GM19438 (cell line): ENCODE results near the gene CYP1B1.

Experiments used
- ATAC-seq: cut with Tn5 transposase; IDR thresholded peaks from one replicate; pipeline ENCODE4 v1.9.1; 2021; ENCODE audit warnings: low read depth; ENCODE audit not compliant: unreplicated experiment

The CYP1B1 gene

DNA sequence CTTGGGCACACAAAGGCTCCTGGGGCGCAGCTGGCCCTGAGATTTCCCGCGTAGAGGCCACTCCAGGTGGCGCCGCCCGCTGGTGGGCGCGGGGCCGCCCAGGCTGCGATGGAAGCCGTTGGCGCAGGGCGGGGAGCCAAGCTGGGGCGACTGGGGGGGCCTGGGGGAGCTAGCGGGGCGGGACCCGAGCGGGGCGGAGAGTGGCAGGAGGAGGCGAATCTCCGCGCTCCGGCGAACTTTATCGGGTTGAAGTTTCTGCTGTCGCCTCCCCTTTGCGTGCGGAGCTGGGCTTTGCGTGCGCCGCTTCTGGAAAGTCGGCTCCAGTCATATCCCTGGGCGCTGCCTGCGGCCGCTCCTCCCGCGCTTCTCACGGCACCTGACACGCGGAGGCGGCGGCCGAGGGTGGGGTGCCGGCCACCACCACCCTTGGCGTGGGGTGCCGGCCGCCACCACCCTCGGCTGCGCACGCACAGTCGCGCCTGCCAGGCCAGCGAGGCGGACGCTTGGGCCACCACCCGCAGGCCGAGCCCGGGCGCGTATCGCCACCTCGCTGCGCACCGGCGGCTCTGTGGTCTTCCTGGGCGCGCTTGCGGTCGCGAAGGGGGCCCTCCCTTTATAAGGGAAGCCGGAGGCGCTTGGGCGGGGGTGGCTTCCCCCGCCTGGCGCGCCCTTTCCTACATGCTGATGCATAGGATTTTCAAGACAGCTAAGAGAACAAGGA is 919 bp upstream of the CYP1B1 start:
- ATAC-seq, result peak; percentile 41

DNA sequence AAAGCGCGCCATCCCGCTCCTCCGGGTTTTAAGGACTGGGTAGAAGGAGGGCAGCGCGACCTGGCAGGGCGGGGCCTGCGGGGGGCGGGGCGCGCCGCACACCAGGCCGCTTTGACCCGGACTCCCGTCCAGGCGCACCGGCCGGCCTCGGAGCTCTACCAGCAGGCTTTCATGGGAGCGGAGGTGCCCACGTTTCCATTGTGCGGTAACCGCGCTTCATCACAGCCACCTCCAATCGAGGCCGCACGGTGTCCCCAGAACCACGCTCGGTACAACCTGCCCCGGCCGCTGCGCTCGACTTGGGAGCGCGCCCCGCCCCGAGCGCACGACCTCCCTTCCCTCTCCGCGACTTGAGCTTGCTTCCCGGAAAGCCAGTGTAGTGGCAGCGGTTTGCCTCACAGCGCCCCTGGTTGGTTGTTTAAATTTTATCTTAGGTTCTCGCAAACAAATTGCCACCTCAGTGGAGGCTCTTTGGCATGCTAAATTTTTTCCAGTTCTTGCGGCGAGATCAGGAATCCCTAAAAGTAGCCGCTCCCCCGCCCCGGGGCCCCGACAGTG is 280 bp upstream of the CYP1B1 start:
- ATAC-seq, result peak; percentile 41

DNA sequence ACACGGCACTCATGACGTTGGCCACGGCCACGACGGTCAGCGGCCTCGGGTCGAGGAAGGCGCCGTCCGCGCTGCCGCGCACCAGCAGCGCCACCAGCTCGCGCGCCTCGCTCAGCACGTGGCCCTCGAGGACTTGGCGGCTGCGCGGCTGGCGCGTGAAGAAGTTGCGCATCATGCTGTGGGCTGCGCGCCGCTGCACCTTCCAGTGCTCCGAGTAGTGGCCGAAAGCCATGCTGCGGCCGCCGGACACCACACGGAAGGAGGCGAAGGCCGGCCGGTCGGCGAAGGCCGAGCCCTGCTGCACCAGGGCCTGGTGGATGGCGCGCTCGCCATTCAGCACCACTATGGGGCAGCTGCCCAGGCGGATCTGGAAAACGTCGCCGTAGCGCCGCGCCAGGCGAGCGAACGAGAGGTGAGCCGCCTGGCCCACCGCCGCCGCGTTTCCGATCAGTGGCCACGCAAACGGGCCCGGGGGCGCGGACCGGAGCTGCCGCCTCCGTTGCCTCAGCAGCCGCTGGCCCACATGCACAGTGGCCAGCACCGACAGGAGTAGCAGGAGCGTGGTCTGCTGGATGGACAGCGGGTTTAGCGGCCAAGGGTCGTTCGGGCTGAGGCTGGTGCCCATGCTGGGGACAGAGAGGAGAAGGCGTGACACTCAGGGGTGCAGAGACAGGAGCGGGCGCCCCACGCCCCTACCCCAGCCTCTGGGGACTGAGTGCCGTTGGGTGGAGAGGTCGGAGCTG is 1.0 kb downstream of the CYP1B1 start:
- ATAC-seq, result no peak

DNA sequence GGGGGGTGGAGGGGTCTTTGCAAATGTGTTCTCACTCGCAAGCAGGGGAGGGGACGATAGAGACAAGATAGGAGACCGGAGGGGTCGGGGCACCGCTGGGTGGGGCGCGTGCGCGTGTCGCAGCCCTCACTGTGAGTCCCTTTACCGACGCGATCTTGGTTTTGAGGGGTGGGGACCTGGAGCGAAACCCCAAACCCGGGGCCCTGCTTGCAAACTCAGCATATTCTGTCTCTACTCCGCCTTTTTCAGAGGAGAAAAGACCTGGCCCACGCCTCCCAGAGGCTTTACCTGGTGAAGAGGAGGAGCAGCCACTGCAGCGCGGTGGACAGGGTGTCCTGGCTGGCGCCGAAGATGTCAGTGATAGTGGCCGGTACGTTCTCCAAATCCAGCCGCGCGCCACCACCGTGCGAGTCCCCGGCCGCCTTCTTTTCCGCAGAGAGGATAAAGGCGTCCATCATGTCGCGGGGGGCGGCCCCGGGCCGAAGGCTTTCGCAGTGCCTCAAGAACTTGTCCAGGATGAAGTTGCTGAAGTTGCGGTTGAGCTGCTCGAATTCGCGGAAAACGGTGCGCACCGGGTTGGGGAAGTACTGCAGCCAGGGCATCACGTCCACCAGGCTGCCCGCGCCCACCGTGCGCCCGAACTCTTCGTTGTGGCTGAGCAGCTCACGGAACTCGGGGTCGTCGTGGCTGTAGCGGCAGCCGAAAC is 1.7 kb downstream of the CYP1B1 start:
- ATAC-seq, result no peak

DNA sequence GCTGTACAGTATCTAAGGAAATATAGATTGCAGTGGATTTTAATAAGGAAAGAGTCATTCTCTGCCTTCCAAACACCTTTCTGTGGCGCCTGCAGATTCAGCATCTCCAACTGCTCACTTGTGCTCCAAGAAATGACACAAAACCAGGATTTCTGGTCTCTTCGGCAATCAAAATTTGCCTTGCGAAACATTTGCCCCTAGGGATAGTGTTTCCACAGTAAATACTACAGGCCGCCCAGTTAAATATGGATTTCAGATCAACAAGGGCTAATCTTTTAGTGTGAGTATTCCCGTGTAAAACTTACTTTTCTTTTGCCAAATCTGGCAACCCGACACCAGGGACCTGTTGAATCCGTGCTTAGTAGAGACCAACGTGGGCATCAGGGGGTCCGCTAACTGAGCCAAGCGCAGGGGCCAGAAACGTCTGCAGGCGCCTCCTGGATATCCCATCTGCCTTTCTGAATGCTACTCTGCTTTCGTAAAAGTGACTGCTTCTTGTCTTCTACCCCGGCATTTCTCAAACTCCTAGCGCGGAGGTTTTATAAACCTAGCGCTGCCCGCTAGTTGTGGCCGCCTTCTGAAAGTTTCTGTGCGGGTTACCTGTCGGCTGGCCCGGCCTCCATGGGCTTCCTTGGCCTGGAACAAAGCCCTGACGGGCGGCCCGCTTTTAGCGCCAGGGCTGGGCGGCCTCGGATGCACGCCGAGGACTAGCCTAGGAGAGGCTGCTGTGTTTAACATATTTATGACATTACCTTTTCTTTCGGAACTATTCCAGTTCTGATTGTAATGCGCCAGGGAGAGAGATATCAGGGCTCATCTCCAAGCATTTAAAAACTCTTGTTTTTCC is 2.5 kb downstream of the CYP1B1 start:
- no peak for ATAC-seq

DNA sequence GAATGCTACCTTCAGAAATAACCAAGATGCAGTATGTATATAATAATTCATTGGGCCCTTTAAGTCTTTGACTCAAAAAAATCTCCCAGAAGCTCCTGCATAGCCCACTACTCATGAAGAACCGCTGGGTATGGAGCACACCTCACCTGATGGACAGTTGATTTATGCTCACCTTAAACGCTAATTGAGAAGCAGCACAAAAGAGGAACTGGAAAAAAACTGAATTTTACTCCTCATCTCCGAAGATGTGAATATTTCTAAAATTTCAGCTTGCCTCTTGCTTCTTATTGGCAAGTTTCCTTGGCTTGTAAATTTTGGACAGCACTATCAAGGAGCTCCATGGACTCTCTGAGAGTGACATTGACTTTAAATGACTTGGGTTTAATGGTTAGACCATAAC is 5.5 kb downstream of the CYP1B1 start:
- no peak for ATAC-seq

DNA sequence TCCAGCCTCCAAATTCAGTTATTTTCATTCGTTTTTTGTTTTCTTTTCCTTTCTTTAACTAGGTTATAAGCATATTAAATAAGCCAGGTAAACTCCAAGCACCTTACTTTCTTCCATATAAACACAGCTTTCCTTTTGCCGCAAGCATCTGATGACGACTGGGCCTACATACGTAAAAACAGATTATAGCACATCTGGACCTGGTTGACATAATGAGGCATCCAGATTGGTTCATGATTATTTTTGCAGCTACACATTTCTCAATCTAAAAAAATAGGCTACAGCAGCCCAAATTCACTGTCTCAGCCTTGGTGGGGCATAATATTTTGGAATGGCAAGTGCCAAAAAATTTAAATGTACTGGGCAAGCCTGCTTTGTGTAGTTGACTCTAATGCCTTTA is 7.7 kb downstream of the CYP1B1 start:
- no peak for ATAC-seq

DNA sequence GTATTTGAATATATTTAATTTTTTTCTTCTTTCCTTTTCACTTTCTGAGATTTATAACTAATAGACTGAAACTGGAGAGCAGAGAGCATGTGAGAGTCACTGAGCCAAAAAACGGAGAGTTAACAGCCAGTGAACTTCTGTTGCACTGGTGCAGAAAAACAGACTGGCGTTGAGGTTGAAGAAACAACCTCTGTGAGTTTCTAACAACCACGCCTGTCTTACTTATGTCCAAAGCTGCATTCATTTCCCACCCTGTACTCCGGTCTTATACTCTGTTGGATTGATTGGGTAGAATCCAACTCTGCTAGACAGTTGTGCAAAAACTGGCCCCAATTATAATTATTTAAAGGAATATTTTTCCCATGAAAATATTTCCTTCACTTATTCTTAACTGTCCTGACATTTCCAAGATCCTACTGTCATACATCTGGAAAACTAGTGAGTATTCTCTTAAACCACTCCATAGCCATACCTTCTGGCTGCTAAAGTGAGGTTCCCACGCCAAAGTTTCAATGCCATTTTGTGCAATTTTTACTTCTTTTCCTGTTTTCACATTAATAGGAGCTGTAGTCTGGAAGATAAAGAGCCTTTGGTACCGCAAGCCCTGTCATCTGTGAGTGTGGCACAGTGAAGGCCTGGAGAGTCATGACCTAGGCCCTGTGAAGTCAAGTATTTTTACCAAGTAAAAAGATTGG is 9.4 kb downstream of the CYP1B1 start:
- ATAC-seq, result no peak

DNA sequence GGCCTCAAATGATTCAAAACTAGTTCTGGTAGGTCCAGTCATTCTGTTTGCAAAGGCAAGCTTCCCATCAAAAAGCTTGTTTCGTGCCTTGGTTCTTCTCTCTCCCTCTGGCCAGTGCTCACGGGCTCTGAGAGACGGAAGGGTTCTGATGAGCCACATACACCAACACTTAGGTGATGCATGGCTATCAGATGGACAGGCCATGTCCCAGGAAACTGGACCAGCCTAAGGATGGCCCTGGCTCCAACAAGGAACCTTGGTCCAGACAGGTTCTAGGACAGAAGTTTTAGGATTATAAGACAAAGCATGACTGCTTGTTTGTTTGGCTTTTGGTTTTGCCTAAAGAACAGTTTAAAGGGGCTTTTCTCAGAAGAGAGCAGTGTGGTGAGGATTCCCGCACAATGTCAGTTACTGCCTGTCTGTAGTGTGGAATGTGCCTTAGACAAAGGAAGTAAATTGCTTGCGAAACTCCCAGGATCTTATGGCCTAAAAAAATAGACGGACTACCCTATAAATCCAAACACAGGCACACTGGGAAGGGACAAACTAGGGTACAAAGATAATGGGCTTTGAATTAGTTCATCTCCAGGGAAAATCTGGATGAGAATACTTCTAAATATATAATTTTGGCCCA is 10.3 kb downstream of the CYP1B1 start:
- no peak for ATAC-seq

DNA sequence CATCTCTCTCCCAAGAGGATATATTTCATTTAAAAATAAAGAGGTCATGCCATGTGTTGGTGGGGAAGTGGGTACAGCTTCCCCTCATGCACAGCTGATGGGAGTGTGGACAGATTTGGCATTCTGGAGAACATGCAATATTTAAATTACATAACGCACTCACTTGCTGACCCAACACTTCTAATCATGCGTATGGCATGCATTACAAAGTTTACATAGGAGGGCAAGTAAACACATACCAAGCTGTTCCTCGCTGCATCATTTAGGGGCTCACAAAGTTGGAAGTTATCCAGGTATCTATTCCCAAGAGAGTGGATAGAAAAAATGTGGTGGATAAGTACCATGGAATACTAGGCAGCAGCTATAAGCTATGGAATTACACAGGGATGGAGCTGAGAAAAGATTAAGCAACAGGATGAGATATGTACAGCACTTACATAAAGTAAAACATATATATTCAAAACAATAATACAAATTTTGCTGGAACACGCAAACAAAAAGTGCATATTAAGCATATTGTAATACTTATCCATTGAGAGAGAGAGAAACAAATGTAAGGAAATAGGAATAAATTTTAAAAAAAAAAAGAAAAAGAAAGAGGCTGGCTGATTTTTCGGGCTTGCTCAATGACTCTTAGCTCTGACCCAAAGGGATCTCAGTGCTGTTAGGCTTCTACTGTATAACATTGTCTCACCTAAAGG is 11.0 kb downstream of the CYP1B1 start:
- ATAC-seq, result no peak

DNA sequence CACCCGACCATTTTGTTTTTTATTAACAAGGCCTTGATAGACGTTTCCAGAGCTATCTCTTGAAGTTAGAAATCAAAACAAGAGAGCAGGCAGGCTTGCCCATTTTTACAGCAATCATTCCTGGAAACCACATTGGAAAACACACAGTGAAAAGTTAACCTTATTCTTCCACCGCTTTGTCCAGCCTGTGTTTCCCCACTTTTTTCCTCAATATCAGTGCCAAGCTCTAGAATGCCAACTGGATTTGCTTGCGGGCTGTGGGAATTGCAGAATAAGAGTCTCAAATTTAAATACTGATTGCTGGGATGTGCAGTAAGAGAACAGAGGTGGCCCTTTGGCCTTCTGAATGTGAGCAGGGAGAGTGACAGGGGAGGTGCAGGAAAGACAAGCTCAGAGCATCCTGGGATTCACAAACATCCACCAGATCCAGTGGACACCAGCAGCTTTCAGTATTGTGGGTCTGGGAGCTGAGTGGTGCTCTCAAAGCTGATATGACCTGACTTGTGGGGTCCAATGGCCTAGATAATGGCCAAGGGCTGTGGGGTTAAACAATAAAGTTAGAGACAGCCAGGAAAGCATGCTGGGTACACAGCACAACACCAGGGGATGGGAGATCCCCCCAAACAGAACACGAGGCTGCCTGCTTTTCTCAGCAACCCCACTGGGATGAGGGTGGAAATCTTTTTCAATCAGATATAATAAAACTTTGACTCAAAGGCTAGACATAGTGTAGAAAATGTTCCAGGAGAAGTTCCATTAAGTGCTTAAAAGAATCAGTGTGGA is 15.5 kb downstream of the CYP1B1 start:
- no peak for ATAC-seq

DNA sequence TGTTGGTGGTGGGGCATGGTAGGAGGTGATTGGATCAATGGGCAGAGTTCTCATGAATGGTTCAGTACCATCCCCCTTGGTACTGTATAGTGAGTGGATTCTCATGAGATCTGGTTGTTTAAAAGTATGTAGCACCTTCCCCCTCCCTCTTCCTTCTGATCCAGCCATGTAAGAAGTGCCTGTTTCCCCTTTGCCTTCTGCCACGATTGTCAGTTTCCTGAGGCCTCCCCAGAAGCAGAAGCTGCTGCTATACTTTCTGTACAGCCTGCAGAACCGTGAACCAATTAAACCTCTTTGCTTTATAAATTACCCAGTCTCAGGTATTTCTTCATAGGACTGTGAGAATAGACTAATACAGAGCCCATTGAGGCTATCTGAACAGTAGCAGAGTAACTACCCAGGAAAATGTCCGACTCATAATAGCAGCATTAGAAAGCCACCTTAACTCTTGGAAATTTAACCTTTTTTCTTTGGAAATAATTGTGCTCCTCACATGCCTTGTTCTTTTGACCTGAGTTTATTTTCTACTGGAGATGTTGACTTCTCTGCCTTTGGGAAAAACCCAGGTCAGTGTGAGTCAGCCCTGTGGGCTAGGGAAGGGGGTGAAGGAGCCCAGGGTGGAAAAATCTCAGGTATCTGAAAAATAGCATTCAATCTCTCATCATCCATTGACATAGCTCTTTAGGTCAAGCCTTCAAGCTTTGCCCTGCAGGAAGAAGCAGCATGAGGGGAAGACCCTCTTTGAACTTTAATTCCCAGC is 18.1 kb downstream of the CYP1B1 start:
- no peak for ATAC-seq

DNA sequence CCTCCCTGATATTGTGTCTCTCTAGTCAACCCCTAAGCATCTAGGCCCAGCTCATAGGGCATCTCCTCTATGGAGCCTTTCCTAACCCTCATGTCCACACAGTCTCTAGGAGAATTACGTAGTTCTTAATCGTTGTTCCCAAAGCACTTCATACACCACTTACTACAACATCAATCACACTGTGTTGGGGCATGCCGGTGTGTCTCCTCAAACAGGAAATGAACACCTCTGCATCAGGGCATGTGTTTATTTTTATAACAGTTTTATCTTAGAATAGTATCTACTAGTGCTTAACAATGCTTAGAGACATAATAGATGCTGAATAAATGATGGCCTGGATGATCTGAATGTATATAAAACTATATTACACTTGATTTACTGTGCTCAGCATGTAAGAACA is 19.7 kb downstream of the CYP1B1 start:
- ATAC-seq, result no peak

DNA sequence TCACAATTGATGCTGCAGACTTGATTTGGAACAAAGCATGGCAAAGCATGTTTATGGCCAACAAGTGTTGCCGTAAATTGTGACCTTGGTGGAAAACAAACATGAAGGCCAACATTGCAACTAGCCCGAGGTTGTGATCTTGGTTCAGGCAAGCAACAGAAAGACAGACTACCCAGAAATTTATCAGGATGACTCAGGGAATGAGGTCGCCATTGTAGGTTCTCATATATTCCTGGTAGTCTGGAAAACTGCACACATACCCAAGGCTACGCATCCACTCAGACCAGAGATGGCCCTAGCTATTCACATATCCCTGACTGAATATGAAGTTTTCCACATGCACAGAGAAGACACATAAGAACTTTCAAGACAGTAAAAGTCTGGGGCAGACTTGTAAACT is 30.1 kb downstream of the CYP1B1 start:
- ATAC-seq, result no peak

DNA sequence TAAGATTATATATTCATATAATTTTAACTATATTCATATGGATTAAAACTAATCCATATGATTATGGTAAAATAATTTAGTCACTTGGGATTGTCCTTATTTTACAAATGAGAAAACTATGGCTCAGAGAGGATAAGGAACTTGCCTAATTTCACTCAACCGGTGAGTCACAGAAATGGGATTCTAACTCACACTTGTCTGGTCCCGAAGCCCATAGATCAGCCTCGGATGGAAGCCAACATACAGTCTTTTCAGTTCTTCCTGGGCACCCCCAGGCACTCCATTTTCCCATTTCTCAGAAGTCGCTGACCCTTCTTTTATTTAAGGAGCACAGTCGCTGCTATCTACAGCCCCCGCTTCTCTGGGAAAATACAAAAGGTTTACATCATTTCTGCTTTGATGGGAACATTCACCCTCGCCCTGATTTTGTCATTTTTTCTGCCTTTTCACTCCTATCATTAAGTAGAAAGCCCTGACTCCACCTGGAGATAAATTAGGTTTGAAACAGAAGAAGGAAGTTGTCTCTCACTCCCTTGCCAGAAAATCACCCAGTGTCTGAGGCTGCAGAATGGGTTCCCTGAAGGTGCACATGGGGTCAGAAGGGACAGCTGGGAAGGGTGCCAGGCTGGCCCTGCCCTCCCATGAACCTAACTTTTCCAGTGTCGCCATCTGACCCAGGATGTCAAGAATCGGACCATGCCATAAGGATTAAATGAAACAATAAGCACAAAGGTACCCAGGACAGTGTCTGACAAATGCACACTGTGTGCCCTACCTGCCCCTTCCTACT is 36.6 kb downstream of the CYP1B1 start:
- no peak for ATAC-seq

DNA sequence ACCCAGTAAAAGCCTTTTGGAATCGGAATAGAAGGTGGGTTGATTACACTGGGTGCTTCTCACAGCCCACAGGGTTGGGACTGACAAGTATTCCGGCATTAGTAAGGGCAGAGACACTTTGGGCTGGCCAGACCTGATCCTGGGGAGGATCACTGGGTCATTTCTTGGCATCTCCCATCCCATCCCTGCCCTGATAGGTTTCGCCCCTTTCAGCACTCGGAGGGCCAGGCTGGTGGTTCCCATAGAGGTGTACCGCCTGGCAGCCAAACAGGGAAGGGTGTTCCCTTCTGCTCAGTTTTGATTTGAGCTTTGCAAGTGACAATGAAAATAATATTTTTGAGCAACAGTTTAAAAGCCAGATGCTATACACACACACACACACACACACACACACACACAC is 37.3 kb downstream of the CYP1B1 start:
- no peak for ATAC-seq
